ENCODE results near the gene SEL1L3.

GRCh38 chr4:25818371-25818871 lies 44.4 kb downstream of the SEL1L3 start:
- TF ChIP-seq, protein P1, sequence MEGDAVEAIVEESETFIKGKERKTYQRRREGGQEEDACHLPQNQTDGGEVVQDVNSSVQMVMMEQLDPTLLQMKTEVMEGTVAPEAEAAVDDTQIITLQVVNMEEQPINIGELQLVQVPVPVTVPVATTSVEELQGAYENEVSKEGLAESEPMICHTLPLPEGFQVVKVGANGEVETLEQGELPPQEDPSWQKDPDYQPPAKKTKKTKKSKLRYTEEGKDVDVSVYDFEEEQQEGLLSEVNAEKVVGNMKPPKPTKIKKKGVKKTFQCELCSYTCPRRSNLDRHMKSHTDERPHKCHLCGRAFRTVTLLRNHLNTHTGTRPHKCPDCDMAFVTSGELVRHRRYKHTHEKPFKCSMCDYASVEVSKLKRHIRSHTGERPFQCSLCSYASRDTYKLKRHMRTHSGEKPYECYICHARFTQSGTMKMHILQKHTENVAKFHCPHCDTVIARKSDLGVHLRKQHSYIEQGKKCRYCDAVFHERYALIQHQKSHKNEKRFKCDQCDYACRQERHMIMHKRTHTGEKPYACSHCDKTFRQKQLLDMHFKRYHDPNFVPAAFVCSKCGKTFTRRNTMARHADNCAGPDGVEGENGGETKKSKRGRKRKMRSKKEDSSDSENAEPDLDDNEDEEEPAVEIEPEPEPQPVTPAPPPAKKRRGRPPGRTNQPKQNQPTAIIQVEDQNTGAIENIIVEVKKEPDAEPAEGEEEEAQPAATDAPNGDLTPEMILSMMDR (conservative IDR thresholded peaks at IDR 0.05 in 1 of 2, IDR thresholded peaks at IDR 0.05 in 1 of 2; ENCODE audit: low read depth in 1 of 2, low read length in 2 of 2): no peak
- no peak for TF ChIP-seq EZH2 (IDR thresholded peaks at IDR 0.05; ENCODE audit: low read length, missing control alignments)
